ENCODE measurements around the gene LPP. TPM values are rescaled to one million over a fixed set of nuclear protein-coding genes. Genes with fewer than 3 reads are reported as not detected.

Gene LPP
- polyA plus RNA-seq, 1 donor (not counting 4 experiments of a cell fraction or from before 2014, with no cell fraction given) = 16.0 TPM

- FAIRE-seq = no peak
- no peak for DNase-seq (ENCODE audit: low read depth, low spot score)
- no peak overlapping the region for H2AFZ ChIP-seq (ENCODE audit: control insufficient read depth, low read length)
These were observed 35.0 kb downstream of the LPP start for GRCh38 chr3:188188911-188189310.

GRCh38 chr3:188191460-188191859 is 37.5 kb downstream of the LPP start:
- H3K9me1 ChIP-seq (ENCODE audit: control insufficient read depth, extremely low read depth, insufficient read depth, low read length) = no peaks in the 10 kb centered on the region
- no peak for FAIRE-seq
- H3K27me3 ChIP-seq (ENCODE audit: control insufficient read depth, extremely low read depth, insufficient read depth, low read length) = no peaks in the 10 kb centered on the region
- no peak overlapping the region for H3K4me3 ChIP-seq (ENCODE audit: control insufficient read depth in 2 of 3, extremely low read depth in 1 of 3, insufficient read depth in 2 of 3, low read depth in 1 of 3, low read length in 3 of 3)
- no peaks in the 10 kb centered on the region for H3K9me3 ChIP-seq (ENCODE audit: control insufficient read depth, low read depth, low read length)
- TF ChIP-seq CTCF (optimal IDR thresholded peaks at IDR 0.05 in 1 of 3, IDR thresholded peaks at IDR 0.05 in 1 of 3, conservative IDR thresholded peaks at IDR 0.05 in 1 of 3; ENCODE audit: extremely low read depth in 1 of 3, insufficient read depth in 2 of 3, low read length in 3 of 3) (no peak), EZH2 (IDR thresholded peaks at IDR 0.05; ENCODE audit: low read length) (no peak)
- peaks cover 23% of the 10 kb centered on the region for H3K4me1 ChIP-seq (ENCODE audit: control insufficient read depth, extremely low read depth, insufficient read depth, low read length)
- H3K79me2 ChIP-seq (ENCODE audit: control insufficient read depth, insufficient read depth, low read length) = peaks cover 61% of the 10 kb centered on the region
- dilution Hi-C loops (cut with MboI; ENCODE audit: extremely low pct_ligation_motif_present, low sequenced_read_pairs) = no loop called here
- peaks cover 3 to 9% of the 10 kb centered on the region in 2 experiments for H3K36me3 ChIP-seq (ENCODE audit: control insufficient read depth in 2 of 2, extremely low read depth in 1 of 2, insufficient read depth in 2 of 2, low read length in 2 of 2)
- no peak for DNase-seq (ENCODE audit: low read depth, low spot score)
- H3K4me2 ChIP-seq (ENCODE audit: control insufficient read depth, extremely low read depth, insufficient read depth, low read depth, low read length) = no peak overlapping the region
- H3K27ac ChIP-seq (ENCODE audit: control insufficient read depth, insufficient read depth, low read length) = no peak overlapping the region
- H4K20me1 ChIP-seq (ENCODE audit: control insufficient read depth, extremely low read depth, insufficient read depth, low read length) = peaks cover 4% of the 10 kb centered on the region
- H3K9ac ChIP-seq (ENCODE audit: control insufficient read depth, extremely low read depth, insufficient read depth, low read length) = no peak overlapping the region
- no peak overlapping the region for H2AFZ ChIP-seq (ENCODE audit: control insufficient read depth, low read length)

More at GRCh38 chr3:188188911-188189310, 35.0 kb downstream of the LPP start:
- H3K4me1 ChIP-seq (ENCODE audit: control insufficient read depth, extremely low read depth, insufficient read depth, low read length) = peaks cover 23% of the 10 kb centered on the region
- no peak overlapping the region for H3K4me3 ChIP-seq (ENCODE audit: control insufficient read depth in 2 of 3, extremely low read depth in 1 of 3, insufficient read depth in 2 of 3, low read depth in 1 of 3, low read length in 3 of 3)
- TF ChIP-seq CTCF (optimal IDR thresholded peaks at IDR 0.05 in 1 of 3, IDR thresholded peaks at IDR 0.05 in 1 of 3, conservative IDR thresholded peaks at IDR 0.05 in 1 of 3; ENCODE audit: extremely low read depth in 1 of 3, insufficient read depth in 2 of 3, low read length in 3 of 3) (no peak), EZH2 (IDR thresholded peaks at IDR 0.05; ENCODE audit: low read length) (no peak)
- H3K4me2 ChIP-seq (ENCODE audit: control insufficient read depth, extremely low read depth, insufficient read depth, low read depth, low read length) = peak overlapping the region; percentile 2
- dilution Hi-C loops (cut with MboI; ENCODE audit: extremely low pct_ligation_motif_present, low sequenced_read_pairs) = no loop called here
- peaks cover 53% of the 10 kb centered on the region for H3K79me2 ChIP-seq (ENCODE audit: control insufficient read depth, insufficient read depth, low read length)
- no peaks in the 10 kb centered on the region for H3K27me3 ChIP-seq (ENCODE audit: control insufficient read depth, extremely low read depth, insufficient read depth, low read length)
- H3K9ac ChIP-seq (ENCODE audit: control insufficient read depth, extremely low read depth, insufficient read depth, low read length) = no peak overlapping the region
- H3K27ac ChIP-seq (ENCODE audit: control insufficient read depth, insufficient read depth, low read length) = no peak overlapping the region
- H3K36me3 ChIP-seq (ENCODE audit: control insufficient read depth in 2 of 2, extremely low read depth in 1 of 2, insufficient read depth in 2 of 2, low read length in 2 of 2) = peaks cover 3 to 9% of the 10 kb centered on the region in 2 experiments
- peaks cover 12% of the 10 kb centered on the region for H4K20me1 ChIP-seq (ENCODE audit: control insufficient read depth, extremely low read depth, insufficient read depth, low read length)
- peaks cover 7% of the 10 kb centered on the region for H3K9me1 ChIP-seq (ENCODE audit: control insufficient read depth, extremely low read depth, insufficient read depth, low read length)
- no peaks in the 10 kb centered on the region for H3K9me3 ChIP-seq (ENCODE audit: control insufficient read depth, low read depth, low read length)

Data from keratinocyte (primary cell).